HG02981 (cell line): ENCODE measurements around the gene FUT7.
"Not testable (repeated sequence)": the region's sequence is repeated elsewhere in the genome, so short reads cannot be mapped to it uniquely, and the experiment has no call there.

Source experiments
- ATAC-seq: cut with Tn5 transposase; IDR thresholded peaks from one replicate; pipeline ENCODE4 v1.9.1; 2021; ENCODE audit warnings: mild to moderate bottlenecking, moderate library complexity; ENCODE audit not compliant: unreplicated experiment

The FUT7 gene

DNA sequence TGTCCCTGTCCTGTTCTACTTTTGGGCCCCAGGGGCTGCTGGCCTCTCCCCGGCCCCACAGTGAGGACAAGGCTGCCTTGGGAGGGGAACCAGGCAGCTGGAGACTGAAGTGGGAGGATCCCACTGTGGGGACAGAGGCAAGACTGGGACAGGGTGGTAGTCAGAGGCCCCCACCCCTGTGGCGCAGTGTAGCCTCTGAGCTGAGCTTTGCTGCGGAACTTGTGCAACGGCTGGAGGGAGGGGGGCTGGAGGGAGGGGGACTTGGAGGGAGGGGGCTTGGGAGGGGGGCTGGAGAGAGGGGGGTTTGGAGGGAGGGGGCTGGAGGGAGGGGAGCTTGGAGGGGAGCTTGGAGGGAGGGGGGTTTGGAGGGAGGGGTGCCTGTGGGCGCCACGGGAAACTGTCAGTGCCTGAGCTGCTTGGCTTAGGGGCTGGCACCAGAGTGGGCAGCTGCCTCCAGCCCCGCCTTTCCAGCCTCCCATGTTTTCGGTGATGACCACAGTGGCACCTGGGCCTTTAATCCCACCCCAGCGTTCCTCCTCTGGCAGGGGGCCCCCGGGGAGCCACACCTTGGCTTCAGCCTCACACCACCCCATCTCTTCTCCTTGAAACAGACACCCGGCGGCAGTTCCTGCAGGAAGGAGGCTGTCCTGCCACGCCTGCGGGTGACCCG is 2.3 kb upstream of the FUT7 start:
- ATAC-seq: no peak

DNA sequence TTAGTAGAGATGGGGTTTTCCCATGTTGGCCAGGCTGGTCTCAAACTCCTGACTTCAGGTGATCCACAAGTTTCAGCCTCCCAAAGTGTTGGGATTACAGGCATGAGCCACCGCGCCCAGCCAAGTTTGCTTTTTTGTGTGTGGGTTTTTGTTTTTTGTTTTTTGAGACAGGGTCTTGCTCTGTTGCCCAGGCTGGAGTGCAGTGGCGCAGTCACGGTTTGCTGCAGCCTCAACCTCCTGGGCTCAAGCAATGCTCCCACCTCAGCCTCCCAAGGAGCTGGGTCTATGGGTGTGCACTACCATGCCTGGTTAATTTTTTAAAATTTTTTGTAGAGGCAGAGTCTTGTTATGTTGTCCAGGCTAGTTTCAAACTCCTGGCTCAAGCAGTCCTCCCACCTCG is 1.6 kb upstream of the FUT7 start:
- not testable (repeated sequence) for ATAC-seq

DNA sequence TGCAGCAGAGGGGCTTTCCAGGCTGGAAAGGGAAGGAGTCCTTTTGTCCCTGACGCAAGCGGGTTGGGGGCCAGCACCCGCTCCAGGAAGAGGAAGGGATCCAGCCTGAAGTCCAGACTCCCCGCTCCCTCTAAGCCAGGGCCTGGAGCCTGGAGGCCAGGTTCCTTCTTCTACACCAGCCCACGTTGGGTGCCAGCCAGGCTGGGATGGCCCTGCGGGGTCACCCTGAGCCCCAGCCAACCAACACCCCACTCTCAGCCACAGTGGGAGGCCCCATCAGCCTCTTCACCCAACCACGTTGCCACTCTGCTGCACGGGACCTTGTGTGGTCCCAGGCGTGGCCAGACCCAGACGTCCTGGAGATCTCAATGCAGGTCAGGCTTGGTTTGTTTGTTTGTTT is 970 bp upstream of the FUT7 start:
- ATAC-seq: no peak

DNA sequence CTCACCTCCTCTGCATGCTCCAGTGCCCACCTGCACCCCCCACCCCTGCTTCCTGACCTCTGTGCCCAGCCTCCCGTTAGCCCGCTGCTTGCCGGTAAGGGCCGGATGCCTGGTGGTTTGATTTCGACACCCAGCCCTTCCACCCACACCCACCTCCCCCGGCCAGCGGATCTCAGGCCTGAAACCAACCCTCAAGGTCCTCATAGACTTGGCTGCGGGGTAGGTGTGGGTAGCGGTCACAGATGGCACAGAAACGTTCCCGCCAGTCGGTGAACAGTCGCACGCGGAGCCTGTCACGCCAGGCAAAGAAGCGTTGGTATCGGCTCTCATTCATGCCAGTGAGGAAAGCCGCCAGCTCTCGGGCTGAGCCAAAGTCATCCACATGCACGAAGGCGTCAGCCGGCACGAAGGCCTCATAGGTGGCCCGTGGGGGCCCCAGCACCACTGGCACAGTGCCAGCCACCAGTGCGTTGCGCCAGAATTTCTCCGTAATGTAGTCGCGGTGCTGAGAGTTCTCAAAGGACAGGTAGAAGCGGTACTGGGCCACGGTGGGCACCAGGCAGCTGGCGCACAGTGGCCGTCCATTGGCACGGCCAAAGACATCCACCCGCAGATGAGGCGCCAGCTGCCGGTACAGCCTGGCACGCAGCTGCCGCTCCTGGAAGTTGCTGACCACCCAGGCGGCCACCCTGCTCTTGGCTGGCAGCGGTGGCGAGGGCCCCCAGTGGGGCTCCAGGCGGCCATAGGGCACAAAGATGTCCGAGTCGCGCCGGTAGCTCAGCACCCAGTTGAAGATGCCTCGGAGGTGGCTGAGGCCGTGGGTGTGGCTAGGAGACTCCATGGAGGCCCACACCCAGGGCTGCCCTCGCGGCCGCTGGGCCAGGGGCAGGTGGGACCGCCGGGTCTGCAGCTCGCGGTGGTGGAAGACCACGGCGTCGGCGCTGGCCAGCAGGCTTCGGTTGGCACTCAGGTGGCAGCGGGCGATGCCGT is 1.1 kb downstream of the FUT7 start:
- ATAC-seq: no peak

DNA sequence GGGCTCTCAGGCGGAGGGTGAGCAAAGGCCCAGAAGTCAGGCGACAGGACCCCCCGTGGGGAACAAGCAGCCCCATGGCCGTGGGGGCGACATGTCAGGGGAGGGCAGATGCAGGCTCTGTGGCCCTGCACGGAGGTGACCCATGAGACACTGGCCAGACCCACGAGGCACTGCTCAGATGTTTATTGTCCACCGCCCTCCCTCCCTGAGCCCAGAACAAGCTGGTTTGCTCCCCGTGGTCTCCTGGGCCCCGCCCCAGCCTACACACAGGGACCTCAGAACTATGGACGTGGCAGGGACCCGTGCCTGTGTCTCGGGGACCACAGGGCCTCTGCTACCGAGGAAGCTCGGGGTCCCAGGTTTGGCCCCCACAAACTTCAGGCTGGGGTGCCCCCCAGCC is 1.9 kb downstream of the FUT7 start:
- ATAC-seq: no peak

DNA sequence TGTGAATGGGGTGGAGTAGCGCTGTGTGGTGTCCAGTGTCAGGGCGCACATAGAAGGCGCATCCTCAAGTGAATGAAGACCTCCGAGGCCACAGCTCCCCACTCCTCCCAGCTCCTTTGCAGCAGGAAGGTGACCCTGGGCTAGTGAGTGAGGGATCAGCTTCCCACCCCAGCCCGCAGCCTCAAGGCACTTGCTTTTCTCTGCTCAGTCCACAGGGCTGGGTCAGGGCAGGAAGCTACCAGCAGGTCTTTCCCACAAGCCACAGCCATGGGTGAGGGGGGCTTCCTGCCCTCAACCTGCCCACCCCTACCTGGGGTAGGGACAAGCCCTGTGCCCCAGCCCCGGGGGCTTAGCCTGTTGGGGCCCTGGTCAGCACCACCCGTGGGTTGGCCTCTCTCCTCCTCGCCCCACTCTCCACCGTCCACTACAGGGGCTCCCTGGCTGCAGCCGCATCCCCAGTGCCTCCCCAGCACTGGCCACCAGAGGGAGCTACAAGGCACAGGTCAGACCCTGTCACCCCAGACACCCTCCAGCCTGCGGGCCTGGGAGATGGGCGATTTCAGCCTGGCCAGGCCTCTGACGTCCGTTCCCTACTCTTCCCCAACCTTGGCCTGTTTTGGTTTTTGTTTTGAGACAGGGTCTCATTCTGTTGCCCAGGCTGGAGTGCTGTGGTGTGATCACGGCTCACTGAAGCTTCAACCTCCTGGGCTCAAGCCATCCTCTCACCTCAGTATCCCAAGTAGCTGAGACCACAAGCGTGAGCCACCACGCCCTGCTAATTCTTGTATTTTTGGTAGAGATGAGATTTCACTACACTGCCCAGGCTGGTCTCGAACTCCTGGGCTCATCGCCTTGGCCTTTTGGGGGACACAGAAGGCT is 2.6 kb downstream of the FUT7 start:
- peak; percentile 37 for ATAC-seq

DNA sequence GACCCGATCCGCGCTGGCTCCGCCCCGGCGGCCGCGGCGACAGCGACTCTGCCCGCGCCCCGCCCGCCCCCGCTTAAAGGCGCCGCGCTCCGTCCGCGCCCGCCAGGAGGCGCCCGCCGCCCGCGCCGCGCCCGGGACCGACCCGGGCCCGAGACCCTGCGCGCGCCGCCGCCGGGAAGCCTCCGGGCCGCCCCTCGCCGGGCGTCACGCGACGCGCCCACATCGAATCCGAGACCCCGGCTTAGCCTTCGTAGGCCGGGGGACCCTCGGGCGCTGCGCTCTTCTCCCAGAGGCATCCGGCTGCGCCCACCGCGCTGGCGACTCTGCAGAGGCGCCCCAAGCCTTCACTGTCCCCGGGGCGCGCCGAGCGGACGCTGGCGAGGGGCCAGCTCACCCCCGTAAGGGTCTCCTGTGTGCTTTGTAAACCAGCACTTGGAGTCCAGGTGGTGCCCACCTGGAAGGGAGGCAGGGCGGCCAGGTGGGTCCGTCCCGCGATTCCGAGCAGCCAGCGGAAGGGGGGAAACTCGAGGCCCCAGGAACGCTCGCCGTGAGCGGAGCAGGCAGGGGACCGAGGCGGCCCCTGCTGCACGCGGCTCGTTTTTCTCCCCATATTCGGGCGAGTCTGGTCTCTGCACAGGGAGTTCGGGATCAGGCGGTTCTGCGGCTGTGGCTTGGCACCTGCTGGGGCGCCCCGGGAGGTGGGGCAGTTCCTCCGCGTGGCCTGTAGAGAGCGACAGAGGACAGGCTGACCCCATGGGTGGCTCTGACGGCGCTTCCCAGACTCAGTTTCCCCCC is 3.4 kb downstream of the FUT7 start:
- no peak for ATAC-seq

DNA sequence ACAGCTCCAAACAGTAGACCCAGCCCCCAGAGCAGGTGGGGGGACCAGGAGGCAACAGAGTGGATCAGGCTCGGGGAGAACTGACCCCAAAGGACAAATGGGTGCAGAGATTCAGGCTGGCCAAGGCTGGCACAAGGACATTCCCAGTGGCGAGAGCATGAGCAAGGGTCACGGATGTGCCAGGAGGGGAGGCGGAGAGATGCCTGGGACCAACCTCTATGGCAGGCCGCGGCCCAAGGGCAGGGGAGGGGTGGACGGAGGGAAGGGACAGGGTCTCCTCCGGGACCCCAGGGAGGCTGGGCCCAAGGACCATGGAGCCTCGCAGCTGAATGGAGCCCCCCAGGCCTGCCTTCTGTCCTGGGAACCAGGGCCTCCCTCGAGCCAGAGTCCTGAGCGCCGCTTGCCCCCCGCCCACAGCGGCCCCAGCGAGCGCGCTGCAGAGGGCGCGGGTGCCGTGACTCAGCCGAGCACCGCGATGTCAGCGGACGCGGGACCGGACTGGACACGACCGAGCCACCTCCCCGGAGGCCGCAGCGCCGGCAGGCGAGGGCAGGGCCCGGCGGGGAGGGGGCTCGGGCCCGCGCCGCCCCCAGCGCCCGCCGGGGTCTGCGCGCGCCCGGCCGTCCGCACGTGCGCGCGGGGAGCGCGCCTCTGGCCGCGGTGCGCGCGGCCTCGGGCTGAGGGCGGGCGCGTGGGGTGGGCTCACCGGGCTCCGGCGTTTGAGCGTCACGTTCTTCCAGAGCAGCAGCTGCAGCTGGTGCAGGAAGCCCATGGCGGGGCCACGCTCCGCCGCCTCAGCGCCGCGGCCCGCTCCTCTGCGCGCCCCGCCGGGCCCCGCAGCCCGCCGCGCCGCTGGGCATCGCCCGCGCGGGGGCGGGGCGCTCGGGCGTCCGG is 4.3 kb downstream of the FUT7 start, which contains the start of gene ABCA2:
TSS of gene ABCA2 (minus strand) at position 869 of the 894 bp plus-strand sequence. CDS start at position 772, 97 bp downstream.
- no peak for ATAC-seq

DNA sequence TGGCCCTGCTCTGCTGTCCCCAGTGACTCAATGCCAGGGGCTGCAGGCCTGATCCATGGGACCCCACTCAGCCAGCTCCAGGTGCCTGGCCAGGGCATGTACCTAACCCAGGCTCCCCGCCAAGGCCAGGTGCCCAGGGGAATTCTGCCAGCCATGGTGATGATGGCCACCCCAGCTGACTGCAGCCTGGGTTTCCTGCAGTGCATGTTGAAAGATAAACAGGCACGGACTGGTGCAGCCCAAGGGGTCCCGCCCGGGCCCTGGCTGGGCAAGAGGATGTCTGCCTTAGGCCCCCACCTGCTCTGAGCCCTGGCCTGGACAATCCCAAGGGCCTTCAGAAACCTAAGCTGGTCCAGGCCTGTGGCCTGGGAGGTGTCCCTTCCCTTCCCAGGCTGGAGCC is 5.1 kb downstream of the FUT7 start:
- ATAC-seq: no peak

DNA sequence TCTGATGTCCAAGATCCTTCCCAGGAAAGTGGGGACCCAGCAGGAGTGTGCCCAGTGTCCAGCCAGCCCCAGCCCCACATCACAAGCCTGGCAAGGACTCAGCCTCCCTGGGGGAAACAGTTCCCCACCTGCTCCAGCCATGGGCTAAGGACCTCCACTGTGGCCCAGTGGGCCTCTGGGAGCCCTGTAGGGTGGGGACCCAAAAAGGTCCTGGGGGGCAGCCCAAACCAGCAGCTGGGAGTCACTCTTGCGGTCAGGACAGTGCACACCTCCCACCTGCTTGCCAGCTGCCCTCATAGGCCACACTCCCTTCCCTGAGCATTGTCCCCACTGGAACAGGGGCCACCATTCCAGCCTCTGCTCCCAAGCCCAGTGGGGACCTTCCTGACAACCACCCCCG is 5.5 kb downstream of the FUT7 start:
- ATAC-seq: no peak

DNA sequence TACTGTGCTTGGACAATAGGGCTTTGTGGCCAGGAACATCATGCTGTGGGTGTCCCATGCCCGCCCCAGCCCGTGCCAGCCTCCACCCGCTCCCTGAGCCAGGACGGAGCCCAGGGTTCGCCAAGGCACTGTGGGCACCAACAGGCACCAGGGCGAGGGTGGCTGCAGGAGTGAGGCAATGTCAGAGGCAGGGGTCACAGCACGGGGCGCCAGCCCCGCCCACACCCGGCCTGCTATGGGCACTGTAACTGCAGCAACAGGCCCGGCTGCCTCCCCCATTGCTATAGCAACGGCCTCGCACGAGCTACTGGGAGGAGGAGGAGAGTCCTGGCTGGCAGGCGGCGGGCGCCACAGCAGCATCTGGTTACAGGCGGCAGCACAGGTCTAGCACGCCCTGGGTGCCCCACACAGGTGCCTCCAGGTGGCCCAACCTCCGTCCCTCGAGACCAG is 6.3 kb downstream of the FUT7 start:
- ATAC-seq: no peak

DNA sequence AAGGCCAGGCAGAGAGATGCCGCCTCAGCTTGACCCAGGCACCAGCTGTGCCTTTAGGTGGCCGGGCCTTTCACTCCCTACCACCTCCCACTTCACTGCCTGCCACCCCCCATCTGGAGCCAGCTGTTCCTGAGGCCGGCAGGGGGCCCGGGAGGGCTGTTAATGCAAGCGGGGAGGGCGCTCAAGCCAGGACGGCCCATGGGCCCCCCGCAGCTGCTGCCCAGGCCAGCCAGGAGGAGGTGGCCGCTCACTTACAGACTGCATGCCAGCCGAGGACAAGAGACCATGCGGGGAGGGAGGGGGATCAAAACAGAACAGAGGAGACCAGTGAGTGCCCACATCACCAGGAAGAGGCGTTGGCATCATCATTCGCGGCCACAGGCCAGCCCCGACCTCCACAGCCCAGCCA is 8.3 kb downstream of the FUT7 start:
- ATAC-seq: no peak

DNA sequence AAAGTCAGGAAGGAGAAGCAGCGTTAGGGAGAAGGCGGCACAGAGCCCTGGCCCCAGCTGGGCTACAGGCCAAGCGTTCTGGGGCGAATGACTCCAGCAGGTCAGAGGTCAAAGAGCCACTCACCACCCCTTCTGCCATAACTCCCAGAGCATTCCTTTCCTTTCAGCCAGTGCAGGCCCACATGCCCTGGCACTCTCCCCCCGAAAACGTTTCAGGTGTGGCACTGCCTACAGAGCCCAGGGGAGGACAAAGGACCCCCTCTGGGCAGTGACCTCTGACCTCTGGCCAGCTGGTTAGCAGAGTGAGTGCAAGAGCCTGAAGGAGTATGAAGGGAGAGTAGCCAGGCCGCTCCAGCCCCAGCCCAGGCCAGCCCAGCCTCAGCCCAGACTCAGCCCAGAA is 8.7 kb downstream of the FUT7 start:
- no peak for ATAC-seq

DNA sequence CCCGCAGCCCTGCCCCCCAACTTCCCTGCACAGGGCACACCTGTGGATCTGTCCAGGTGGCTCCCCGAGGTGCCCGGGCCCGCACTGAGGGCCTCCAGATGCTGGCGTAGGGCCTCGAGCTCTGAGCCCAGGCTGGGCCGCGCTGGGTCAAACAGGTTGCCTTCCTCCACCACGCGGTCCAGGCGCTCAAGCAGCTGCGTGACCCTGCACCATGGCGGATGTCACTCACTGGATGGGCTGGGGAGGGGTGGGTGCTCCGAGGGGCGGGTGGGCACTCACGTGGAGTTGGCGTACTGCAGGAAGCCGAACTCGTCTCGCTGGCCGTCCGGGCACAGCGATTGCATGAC is 9.3 kb downstream of the FUT7 start:
- ATAC-seq: no peak

DNA sequence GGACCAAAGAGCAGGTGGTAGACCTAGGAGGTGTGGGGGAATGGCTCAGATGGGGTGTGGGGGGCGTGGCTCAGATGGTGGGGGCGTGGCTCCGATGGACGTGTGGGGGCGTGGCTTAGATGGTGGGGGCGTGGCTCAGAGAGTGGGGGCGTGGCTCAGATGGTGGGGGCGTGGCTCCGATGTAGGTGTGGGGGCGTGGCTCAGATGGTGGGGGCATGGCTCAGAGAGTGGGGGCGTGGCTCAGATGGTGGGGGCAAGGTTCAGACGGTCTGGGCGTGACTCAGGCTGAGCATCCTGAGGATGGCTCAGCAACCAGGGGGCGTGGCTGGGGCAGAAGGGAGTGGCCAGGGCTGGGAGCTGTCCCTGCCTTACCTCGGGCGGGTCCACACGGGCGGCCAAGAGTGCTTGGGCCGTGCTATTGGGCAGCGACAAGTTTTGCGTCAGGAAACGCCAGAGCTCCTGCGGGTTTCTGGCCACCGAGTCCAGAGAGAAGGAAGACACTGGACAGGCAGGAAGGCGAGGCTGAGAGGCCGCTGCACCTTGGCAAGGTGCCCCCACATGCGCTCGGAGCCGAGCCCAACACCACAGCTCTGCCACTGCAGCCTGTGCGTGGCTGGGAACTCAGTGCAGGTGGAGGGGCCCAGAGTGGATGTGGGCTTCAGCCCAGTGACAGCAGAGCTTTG is 9.8 kb downstream of the FUT7 start:
- ATAC-seq: no peak

DNA sequence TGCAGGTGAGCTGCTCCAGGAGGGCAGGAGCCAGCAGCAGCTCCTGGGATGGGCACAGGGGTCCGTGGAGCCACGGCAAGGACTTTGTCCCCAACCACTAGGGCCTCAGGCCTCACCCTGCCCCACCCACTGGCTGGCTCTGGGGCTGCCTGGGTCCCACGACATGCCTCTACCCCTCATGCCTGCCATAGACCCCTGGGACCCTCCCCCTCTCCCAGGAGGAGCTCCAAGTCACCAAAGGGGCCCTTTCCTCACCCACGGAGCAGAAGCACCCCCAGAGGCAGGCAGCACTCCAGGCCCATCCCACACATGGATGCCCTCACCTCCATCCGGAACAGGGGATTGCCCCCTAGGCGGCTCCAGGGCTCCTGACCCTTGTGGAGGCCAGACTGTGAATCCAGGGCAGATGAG is 10.3 kb downstream of the FUT7 start:
- ATAC-seq: no peak

DNA sequence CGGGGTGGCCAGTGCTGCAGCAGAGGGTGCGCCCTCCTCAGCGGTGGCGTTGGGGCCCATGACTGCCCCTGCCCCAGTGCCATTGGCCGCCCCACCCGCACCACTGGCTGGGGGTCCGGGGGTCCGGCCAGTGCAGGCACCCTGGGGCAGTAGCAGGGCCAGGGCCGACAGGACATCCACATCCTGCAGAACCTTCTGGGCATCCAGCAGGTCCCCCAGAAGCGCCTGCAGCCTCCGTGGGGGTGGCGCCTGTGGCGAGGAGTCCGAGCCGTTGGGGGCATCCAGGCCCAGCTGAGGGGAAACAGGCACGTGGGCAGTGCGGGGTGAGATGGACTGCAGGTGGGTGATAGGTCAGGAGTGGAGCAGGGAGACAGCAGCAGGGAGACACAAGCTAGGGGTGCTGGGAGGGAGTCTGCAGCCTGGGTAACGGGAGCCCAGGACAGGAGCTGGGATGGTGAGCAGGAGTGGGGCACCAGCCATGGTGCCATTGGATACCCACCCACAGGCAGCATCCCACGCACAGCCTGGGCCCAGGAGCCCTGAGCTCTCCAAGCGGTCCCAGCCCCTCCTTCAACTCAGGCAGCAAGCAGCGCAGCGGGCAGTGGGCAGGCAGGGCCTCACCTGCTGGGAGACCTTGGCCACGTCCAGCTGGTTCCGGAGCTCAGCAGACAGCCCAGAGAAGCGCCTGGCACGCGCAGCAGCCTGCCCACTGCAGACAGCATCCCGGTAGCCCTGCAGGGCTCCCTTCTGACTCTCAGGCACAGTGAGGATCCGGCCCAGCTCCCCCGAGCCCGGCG is 10.9 kb downstream of the FUT7 start:
- no peak for ATAC-seq
